Loucy (cell line): Measurements from ENCODE around the gene MXRA8.
"Not testable (repeated sequence)": the region's sequence is repeated elsewhere in the genome, so short reads cannot be mapped to it uniquely, and the experiment has no call there.

Experiments used
- H2AFZ ChIP-seq: fragments of 200-600 bp; sonication (generic); 2 replicates; pipeline ENCODE4 v1.6.0; 2016; ENCODE audit warnings: antibody characterized with exemption, mild to moderate bottlenecking, low read length, moderate library complexity
- H3F3A ChIP-seq: fragments of 200-600 bp; 2 replicates; pipeline ENCODE4 v1.6.0; 2016; ENCODE audit warnings: antibody characterized with exemption, low read depth, mild to moderate bottlenecking
- H3K27me3 ChIP-seq: fragments of 200-600 bp; sonication (generic); 2 replicates; pipeline ENCODE4 v1.6.1; 2014; ENCODE audit warnings: low read length, mild to moderate bottlenecking; ENCODE audit not compliant: insufficient read depth, poor library complexity, severe bottlenecking
- H3K36me3 ChIP-seq: fragments of 200-600 bp; sonication (generic); 2 replicates; pipeline ENCODE4 v1.6.1; 2016; ENCODE audit warnings: low read length; ENCODE audit not compliant: insufficient read depth
- H3K4me1 ChIP-seq: fragments of 200-600 bp; sonication (generic); 2 replicates; pipeline ENCODE4 v1.5.1; 2014; ENCODE audit warnings: low read length, mild to moderate bottlenecking; ENCODE audit not compliant: insufficient read depth, poor library complexity, severe bottlenecking
- H3K4me2 ChIP-seq: fragments of 200-600 bp; sonication (generic); 2 replicates; pipeline ENCODE4 v1.6.0; 2014; ENCODE audit warnings: antibody characterized with exemption, low read length, low read depth, mild to moderate bottlenecking; ENCODE audit not compliant: poor library complexity, severe bottlenecking
- H3K4me3 ChIP-seq: fragments of 200-600 bp; sonication (generic); 2 replicates; pipeline ENCODE4 v1.5.1; 2014; ENCODE audit warnings: low read length, mild to moderate bottlenecking, mixed read lengths; ENCODE audit not compliant: poor library complexity, severe bottlenecking
- H3K79me2 ChIP-seq: fragments of 200-600 bp; sonication (generic); 2 replicates; pipeline ENCODE4 v1.6.1; 2014; ENCODE audit warnings: low read length; ENCODE audit not compliant: insufficient read depth
- H3K9ac ChIP-seq: fragments of 200-600 bp; sonication (generic); 2 replicates; pipeline ENCODE4 v1.6.0; 2014; ENCODE audit warnings: mild to moderate bottlenecking, low read depth, low read length, moderate library complexity; ENCODE audit not compliant: poor library complexity, severe bottlenecking
- H3K9me2 ChIP-seq: fragments of 200-600 bp; sonication (generic); replicated peaks from 2 replicates; pipeline ENCODE4 v1.6.1; 2016; ENCODE audit warnings: low read depth, low read length, mixed read lengths
- H3K9me3 ChIP-seq: fragments of 200-600 bp; sonication (generic); 2 replicates; pipeline ENCODE4 v1.6.1; 2014; ENCODE audit warnings: mild to moderate bottlenecking, antibody characterized with exemption, low read length, low read depth; ENCODE audit not compliant: insufficient read depth
- H4K20me1 ChIP-seq: fragments of 200-600 bp; sonication (generic); 2 replicates; pipeline ENCODE4 v1.6.0; 2014; ENCODE audit warnings: antibody characterized with exemption, low read length, mild to moderate bottlenecking; ENCODE audit not compliant: insufficient read depth, poor library complexity, severe bottlenecking
- CTCF ChIP-seq: fragments of 200-600 bp; sonication (generic); conservative IDR thresholded peaks from 2 replicates; pipeline ENCODE4 v1.5.1; 2014; ENCODE audit warnings: mild to moderate bottlenecking, antibody characterized with exemption, low read length
- EZH2phosphoT487 ChIP-seq: fragments of 200-600 bp; IDR thresholded peaks from 2 replicates; pipeline ENCODE4 v1.6.1; 2018; ENCODE audit warnings: antibody characterized with exemption, mild to moderate bottlenecking, moderate library complexity, borderline replicate concordance

Gene MXRA8

GRCh38 chr1:1371746-1372711 lies 13.7 kb upstream of the MXRA8 start:
- TF ChIP-seq EZH2phosphoT487, result no peak
- TF ChIP-seq CTCF, result peak; percentile 86
- Histone ChIP-seq H3K9ac (peak overlapping the region; percentile 16), H3F3A (no peaks in the 10 kb centered on the region), H3K79me2 (peaks cover 40% of the 10 kb centered on the region), H3K36me3 (no peaks in the 10 kb centered on the region), H3K4me2 (peak overlapping the region; percentile 99), H3K4me1 (peaks cover 40% of the 10 kb centered on the region), H3K9me3 (no peaks in the 10 kb centered on the region), H3K9me2 (no peaks in the 10 kb centered on the region), H4K20me1 (peaks cover 26% of the 10 kb centered on the region), H3K4me3 (peak overlapping the region; percentile 66), H3K27me3 (no peaks in the 10 kb centered on the region), H2AFZ (no peak overlapping the region)

- Histone ChIP-seq H3K36me3 (no peaks in the 10 kb centered on the region), H3K4me3 (peak overlapping the region; percentile 66), H4K20me1 (peaks cover 26% of the 10 kb centered on the region), H3F3A (no peaks in the 10 kb centered on the region), H2AFZ (no peak overlapping the region), H3K27me3 (no peaks in the 10 kb centered on the region), H3K9ac (peak overlapping the region; percentile 16), H3K79me2 (peaks cover 34% of the 10 kb centered on the region), H3K4me1 (peaks cover 33% of the 10 kb centered on the region), H3K9me2 (no peaks in the 10 kb centered on the region), H3K9me3 (no peaks in the 10 kb centered on the region; the same call in 1 of the 2 replicates), H3K4me2 (peak overlapping the region; percentile 99)
- no peak for TF ChIP-seq CTCF
- TF ChIP-seq EZH2phosphoT487, result no peak
These were observed 13.0 kb upstream of the MXRA8 start for GRCh38 chr1:1371364-1371745.

GRCh38 chr1:1370771-1371300 lies 12.5 kb upstream of the MXRA8 start:
- Histone ChIP-seq H3K9ac (no peak overlapping the region), H3K4me1 (peaks cover 28% of the 10 kb centered on the region)

GRCh38 chr1:1370094-1370493 lies 11.7 kb upstream of the MXRA8 start:
- not testable (repeated sequence) for H3K4me3 ChIP-seq, H3K4me2 ChIP-seq, H3K9me2 ChIP-seq, H3K9me3 ChIP-seq, H3K36me3 ChIP-seq, H2AFZ ChIP-seq, H3K27me3 ChIP-seq, H3F3A ChIP-seq, H3K9ac ChIP-seq
- H3K4me1 ChIP-seq, result peaks cover 28% of the 10 kb centered on the region
- peaks cover 29% of the 10 kb centered on the region for H3K79me2 ChIP-seq
- H4K20me1 ChIP-seq, result peaks cover 26% of the 10 kb centered on the region

More at GRCh38 chr1:1370771-1371300, 12.5 kb upstream of the MXRA8 start:
- H3K4me2 ChIP-seq, result peak overlapping the region; percentile 99
- H3K79me2 ChIP-seq, result peaks cover 29% of the 10 kb centered on the region
- TF ChIP-seq CTCF (no peak), EZH2phosphoT487 (no peak)
- H3K27me3 ChIP-seq, result no peaks in the 10 kb centered on the region
- H4K20me1 ChIP-seq, result peaks cover 26% of the 10 kb centered on the region
- H3K36me3 ChIP-seq, result no peaks in the 10 kb centered on the region
- H3K9me2 ChIP-seq, result no peaks in the 10 kb centered on the region
- H3K9me3 ChIP-seq, result no peaks in the 10 kb centered on the region; the same call in 1 of the 2 replicates
- no peak overlapping the region for H3K4me3 ChIP-seq
- no peak overlapping the region for H2AFZ ChIP-seq
- H3F3A ChIP-seq, result no peaks in the 10 kb centered on the region
